HepG2 (cell line): Measurements from ENCODE around the gene INHBE. TPM values are rescaled to one million over a fixed set of nuclear protein-coding genes. Genes with fewer than 3 reads are reported as not detected.

ENCODE experiments used
- ATAC-seq: fragments of 200-7000 bp; cut with Tn5 transposase; 3 replicates; pipeline ENCODE4 v1.9.1; 2020; ENCODE audit warnings: mild to moderate bottlenecking, moderate library complexity
- BruUV-seq: library from RNA; stranded (reverse); fragments of 400-500 nt; replicated peaks from 2 replicates; lab custom pipeline; 2021; lab: Mats Ljungman, UMichigan
- CTCF ChIA-PET: fragments of 300-600 bp; formaldehyde crosslinking; extraction: SDS; loops from one replicate; lab custom pipeline; 2021; ENCODE audit warnings: low total read pairs, inconsistent platforms, low intra/inter-chr PET ratio; lab: Yijun Ruan, JAX
- POLR2A ChIA-PET: fragments of 350-600 bp; sonication (Branson Sonifier 250); formaldehyde crosslinking; loops from one replicate; lab custom pipeline; 2020; ENCODE audit warnings: antibody characterized with exemption, inconsistent platforms; lab: Yijun Ruan, JAX
- DNase-seq: peaks from one replicate; pipeline ENCODE4 v3.0.0-alpha.2; 2015; ENCODE audit warnings: low spot score
- FAIRE-seq: peaks from 3 replicates; lab custom pipeline; 2011; peaks lifted over from hg19 to GRCh38; lab: Jason Lieb, UNC
- H2AFZ ChIP-seq: one replicate; pipeline ENCODE4 v1.6.1; 2011; ENCODE audit warnings: low read length, inconsistent platforms
- H3K27ac ChIP-seq: fragments of 300-600 bp; 3 replicates; pipeline ENCODE4 v1.8.0; 2011; ENCODE audit warnings: mixed run types, mild to moderate bottlenecking, mixed read lengths, low read length, inconsistent platforms; ENCODE audit not compliant: insufficient read depth; ENCODE audit errors: extremely low read length
- H3K27me3 ChIP-seq, 2 experiments: fragments of 200-600 bp in 1 of 2; 2 replicates in 1 of 2; 3 replicates in 1 of 2; pipeline versions ENCODE4 v1.6.0 to v1.8.0; 2011; ENCODE audit warnings: low read length in 2 of 2, mild to moderate bottlenecking in 2 of 2, moderate library complexity in 2 of 2, inconsistent platforms in 1 of 2; ENCODE audit not compliant: insufficient read depth in 2 of 2, control insufficient read depth in 1 of 2
- H3K36me3 ChIP-seq, 2 experiments: fragments of 200-600 bp in 1 of 2; replicated peaks in 1 of 2; 2 replicates in 1 of 2; 3 replicates in 1 of 2; pipeline versions ENCODE4 v1.5.1 to v1.8.0; 2011; ENCODE audit warnings: low read length in 2 of 2, inconsistent platforms in 1 of 2; ENCODE audit not compliant: insufficient read depth in 2 of 2, control insufficient read depth in 1 of 2
- H3K4me1 ChIP-seq: 2 replicates; pipeline ENCODE4 v1.5.1; 2012; ENCODE audit warnings: low read length, inconsistent platforms; ENCODE audit not compliant: insufficient read depth
- H3K4me2 ChIP-seq: 2 replicates; pipeline ENCODE4 v1.6.0; 2011; ENCODE audit warnings: low read depth, low read length, inconsistent platforms
- H3K4me3 ChIP-seq, 3 experiments: fragments of 200-600 bp in 1 of 3; sonication (generic), shearing (Covaris generic) in 1 of 3; replicated peaks in 1 of 3; 2 replicates each; pipeline ENCODE4 v1.5.1; 2011 to 2016; ENCODE audit warnings: low read length in 3 of 3, inconsistent platforms in 2 of 3, low read depth in 2 of 3, mild to moderate bottlenecking in 2 of 3, control low read depth in 1 of 3, mixed read lengths in 1 of 3; ENCODE audit not compliant: insufficient read depth in 1 of 3
- H3K79me2 ChIP-seq: one replicate; pipeline ENCODE4 v1.6.1; 2011; ENCODE audit warnings: low read length, inconsistent platforms; ENCODE audit not compliant: insufficient read depth
- H3K9ac ChIP-seq: 2 replicates; pipeline ENCODE4 v1.6.0; 2011; ENCODE audit warnings: mild to moderate bottlenecking, low read depth, low read length, inconsistent platforms; ENCODE audit not compliant: insufficient read depth
- H3K9me3 ChIP-seq: 2 replicates; pipeline ENCODE4 v1.5.1; 2012; ENCODE audit warnings: mild to moderate bottlenecking, low read length
- H4K20me1 ChIP-seq: 2 replicates; pipeline ENCODE4 v1.6.0; 2011; ENCODE audit warnings: inconsistent platforms, mild to moderate bottlenecking, low read length, moderate library complexity; ENCODE audit not compliant: insufficient read depth
- BRCA1 ChIP-seq: sonication (generic); formaldehyde crosslinking; IDR thresholded peaks from 2 replicates; pipeline ENCODE4 v1.4.0; 2020; ENCODE audit warnings: missing genetic modification reagents
- EED ChIP-seq: sonication (generic); formaldehyde crosslinking; IDR thresholded peaks from 2 replicates; pipeline ENCODE4 v1.5.0; 2020; ENCODE audit warnings: mild to moderate bottlenecking, missing genetic modification reagents
- NBN ChIP-seq: fragments of 450-650 bp; conservative IDR thresholded peaks from 2 replicates; pipeline ENCODE4 v1.6.1; 2017
- NFE2L2 ChIP-seq: fragments of 150-350 bp; IDR thresholded peaks from 2 replicates; pipeline ENCODE4 v1.6.1; 2014; ENCODE audit warnings: low read length
- ZFP82 ChIP-seq: sonication (generic); formaldehyde crosslinking; IDR thresholded peaks from 2 replicates; pipeline ENCODE4 v1.5.1; 2020; ENCODE audit warnings: mild to moderate bottlenecking, missing genetic modification reagents, borderline replicate concordance
- ZNF3 ChIP-seq: IDR thresholded peaks from 2 replicates; pipeline ENCODE4 v1.7.0; 2017; ENCODE audit warnings: inconsistent platforms
- ZNF326 ChIP-seq: sonication (generic); formaldehyde crosslinking; IDR thresholded peaks from 2 replicates; pipeline ENCODE4 v1.4.0; 2020; ENCODE audit warnings: missing genetic modification reagents, borderline replicate concordance
- ZNF703 ChIP-seq: sonication (generic); formaldehyde crosslinking; IDR thresholded peaks from 2 replicates; pipeline ENCODE4 v1.5.1; 2020; ENCODE audit warnings: missing genetic modification reagents, mild to moderate bottlenecking, moderate library complexity, borderline replicate concordance
- in situ Hi-C: cut with HindIII; loops from 2 replicates; pipeline ENCODE4 v1.10.0; 2017; ENCODE audit warnings: low pct_unique_long_range_greater_than_20kb; ENCODE audit not compliant: extremely low pct_ligation_motif_present
- intact Hi-C: fragments of 100-400 bp; cut with micrococcal nuclease; formaldehyde crosslinking; loops from one replicate; pipeline ENCODE4 v1.10.0; 2022; ENCODE audit not compliant: unreplicated experiment
- polyA plus RNA-seq, 8 experiments: library from polyadenylated mRNA; depleted of rRNA in 3 of 8; stranded (reverse) in 7 of 8; unstranded in 1 of 8; fragments of >200 nt; fragmentation: Illumina TruSeq in 4 of 8; extraction: Trizol in 4 of 8; gene quantifications; 2 replicates each; pipeline versions ENCODE4 v1.2.1 to v1.2.3, GENCODE V29; 2011 to 2016; ENCODE audit warnings: low read depth in 4 of 8, missing spikeins in 1 of 8, mixed read lengths in 1 of 8; ENCODE audit not compliant: insufficient read depth in 1 of 8
- total RNA-seq, 5 experiments: library from RNA; depleted of rRNA; stranded (reverse); fragments of >200 nt; fragmentation: Illumina TruSeq; extraction: Trizol; gene quantifications; 2 replicates each; pipeline ENCODE4 v1.2.3, GENCODE V29; 2016; ENCODE audit warnings: low read depth in 1 of 5
- TF ChIP-seq, protein P1 (sequence below): sonication (generic); formaldehyde crosslinking; IDR thresholded peaks from 2 replicates; pipeline ENCODE4 v1.8.1; 2023; ENCODE audit warnings: mild to moderate bottlenecking, missing genetic modification reagents, borderline replicate concordance
- TF ChIP-seq, protein P2 (sequence below): sonication (generic); formaldehyde crosslinking; IDR thresholded peaks from 2 replicates; pipeline ENCODE4 v1.5.0; 2020; ENCODE audit warnings: missing genetic modification reagents

The INHBE gene
- total and polyA plus RNA-seq, 2 of the 13 experiments (the other 11 are each of a cell fraction or from before 2014, with no cell fraction given), result 17.0 to 32.0 TPM

DNA sequence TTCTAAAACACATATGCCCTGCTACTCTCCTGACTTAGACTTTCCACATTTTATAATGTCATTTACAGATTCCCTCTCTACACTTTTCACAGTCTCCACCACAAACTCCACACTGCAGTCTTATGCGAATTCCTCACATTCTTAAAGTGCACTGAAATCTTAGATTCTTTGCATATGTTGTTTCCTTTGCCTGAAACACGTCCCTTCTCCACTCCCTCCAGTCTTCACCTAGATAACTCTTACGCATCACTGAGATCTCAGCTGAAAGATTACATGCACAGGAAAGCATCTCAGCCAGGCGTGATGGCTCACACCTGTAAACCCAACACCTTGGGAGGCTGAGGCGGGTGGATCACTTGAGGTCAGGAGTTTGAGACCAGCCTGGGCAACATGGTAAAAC lies 28.4 kb downstream of the INHBE start (continued):
- TF ChIP-seq, protein P1, sequence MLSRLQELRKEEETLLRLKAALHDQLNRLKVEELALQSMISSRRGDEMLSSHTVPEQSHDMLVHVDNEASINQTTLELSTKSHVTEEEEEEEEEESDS (CRISPR knock-in tag), result no peak
- no peak for TF ChIP-seq EED (CRISPR knock-in tag)

DNA sequence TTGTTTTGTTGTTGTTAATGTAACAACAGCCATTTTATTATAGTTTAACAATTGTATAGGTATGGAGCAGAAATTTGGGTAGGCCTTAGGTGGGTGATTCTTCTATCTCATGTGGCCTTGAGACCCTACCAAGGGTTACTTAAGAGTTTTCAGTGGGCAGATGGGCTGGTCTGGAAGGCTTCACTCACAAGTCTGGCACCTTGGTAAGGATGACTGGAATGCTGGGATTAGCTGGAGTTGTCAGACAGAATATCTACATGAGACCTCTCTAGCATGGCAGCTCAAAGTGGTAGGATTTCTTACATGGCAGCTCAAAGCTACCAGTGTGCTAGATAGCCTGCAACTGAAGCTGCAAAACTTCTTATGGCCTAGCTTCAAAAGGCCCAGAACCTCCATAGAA lies 30.6 kb downstream of the INHBE start:
- POLR2A ChIA-PET, result interaction anchor here (0.7 to 1.0 kb wide), 2 partner anchors 32 to 35 kb away, joined by 3 read pairs; partner anchors contain the start of gene DDIT3
- Histone ChIP-seq H3K27ac (no peak overlapping the region), H3K36me3 (peaks cover 9 to 17% of the 10 kb centered on the region in 2 experiments; a peak in 4 of 5 replicates), H3K4me2 (no peak overlapping the region), H3K9me3 (no peaks in the 10 kb centered on the region), H3K4me1 (peaks cover 23% of the 10 kb centered on the region), H3K9ac (no peak overlapping the region), H3K4me3 (no peak overlapping the region), H2AFZ (no peak overlapping the region), H3K79me2 (peaks cover 23% of the 10 kb centered on the region), H3K27me3 (peaks cover 0 to 6% of the 10 kb centered on the region in 2 experiments; a peak in 1 of 5 replicates), H4K20me1 (peaks cover 4% of the 10 kb centered on the region; the same call in 1 of the 2 replicates)
- CTCF ChIA-PET, result no interaction called here
- ATAC-seq (no peak), FAIRE-seq (no peak), DNase-seq (no peak)
- in situ Hi-C loops, result no loop called here
- no TSS peak for BruUV-seq
- intact Hi-C loops, result loop anchor here (2.0 kb wide), 1 partner anchor 23 kb away; no protein-coding TSS in a partner anchor
- TF ChIP-seq ZNF703 (no peak), BRCA1 (CRISPR knock-in tag) (no peak), ZNF326 (CRISPR knock-in tag) (no peak), NBN (no peak), ZNF3 (no peak), NFE2L2 (no peak), ZFP82 (CRISPR knock-in tag) (no peak)
- TF ChIP-seq, protein P2, sequence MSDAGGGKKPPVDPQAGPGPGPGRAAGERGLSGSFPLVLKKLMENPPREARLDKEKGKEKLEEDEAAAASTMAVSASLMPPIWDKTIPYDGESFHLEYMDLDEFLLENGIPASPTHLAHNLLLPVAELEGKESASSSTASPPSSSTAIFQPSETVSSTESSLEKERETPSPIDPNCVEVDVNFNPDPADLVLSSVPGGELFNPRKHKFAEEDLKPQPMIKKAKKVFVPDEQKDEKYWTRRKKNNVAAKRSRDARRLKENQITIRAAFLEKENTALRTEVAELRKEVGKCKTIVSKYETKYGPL (CRISPR knock-in tag), result no peak
